Esophagus (tissue), 2 donors: ENCODE data around the gene CDHR4. TPM values are rescaled to one million over a fixed set of nuclear protein-coding genes. Genes with fewer than 3 reads are reported as not detected.
A peak's percentile ranks its signal among the peaks of the same experiment; 100 is the strongest.

Source experiments
- H3K27ac ChIP-seq, 2 donors: one replicate each; pipeline ENCODE4 v1.5.1; 2013; ENCODE audit warnings: low read depth in 2 of 2, mild to moderate bottlenecking in 2 of 2, inconsistent platforms in 1 of 2, low read length in 1 of 2, moderate library complexity in 1 of 2
- H3K27me3 ChIP-seq, 2 donors: one replicate each; pipeline ENCODE4 v1.6.1; 2013; ENCODE audit warnings: low read length in 2 of 2, control low read depth in 1 of 2, mild to moderate bottlenecking in 1 of 2; ENCODE audit not compliant: insufficient read depth in 2 of 2, control insufficient read depth in 1 of 2
- H3K36me3 ChIP-seq, 2 donors: one replicate each; pipeline ENCODE4 v1.6.1; 2013; ENCODE audit warnings: low read length in 1 of 2; ENCODE audit not compliant: control insufficient read depth in 2 of 2, insufficient read depth in 2 of 2
- H3K4me1 ChIP-seq, 2 donors: one replicate each; pipeline ENCODE4 v1.6.1; 2013; ENCODE audit warnings: low read length in 1 of 2; ENCODE audit not compliant: control insufficient read depth in 2 of 2, insufficient read depth in 2 of 2
- H3K4me3 ChIP-seq, 2 donors: one replicate each; pipeline ENCODE4 v1.5.1; 2013; ENCODE audit warnings: low read length in 2 of 2, mild to moderate bottlenecking in 2 of 2, low read depth in 1 of 2, moderate library complexity in 1 of 2
- H3K9me3 ChIP-seq, 2 donors: one replicate each; pipeline ENCODE4 v1.6.1; 2013; ENCODE audit warnings: mild to moderate bottlenecking in 2 of 2, low read depth in 1 of 2, low read length in 1 of 2, moderate library complexity in 1 of 2; ENCODE audit not compliant: control insufficient read depth in 2 of 2, insufficient read depth in 1 of 2
- WGBS, 2 donors: extraction: QIAGEN DNeasy Blood & Tissue Kit; methylation state at CpG; one replicate each; pipeline ENCODE4 v1.1.7; 2013; 5-methylcytosine and 5-hydroxymethylcytosine counted together
- polyA plus RNA-seq, 2 donors: library from polyadenylated mRNA; stranded (reverse); fragments of 200-250 nt; gene quantifications; one replicate each; pipeline ENCODE4 v1.2.3, GENCODE V29; 2013
- donor health status: healthy with polysubstance abuse.
- donor health status: Bipolar disorder and iron deficiency.

CDHR4 gene
- polyA plus RNA-seq, 2 donors = 0.04 TPM; not detected in 1

DNA sequence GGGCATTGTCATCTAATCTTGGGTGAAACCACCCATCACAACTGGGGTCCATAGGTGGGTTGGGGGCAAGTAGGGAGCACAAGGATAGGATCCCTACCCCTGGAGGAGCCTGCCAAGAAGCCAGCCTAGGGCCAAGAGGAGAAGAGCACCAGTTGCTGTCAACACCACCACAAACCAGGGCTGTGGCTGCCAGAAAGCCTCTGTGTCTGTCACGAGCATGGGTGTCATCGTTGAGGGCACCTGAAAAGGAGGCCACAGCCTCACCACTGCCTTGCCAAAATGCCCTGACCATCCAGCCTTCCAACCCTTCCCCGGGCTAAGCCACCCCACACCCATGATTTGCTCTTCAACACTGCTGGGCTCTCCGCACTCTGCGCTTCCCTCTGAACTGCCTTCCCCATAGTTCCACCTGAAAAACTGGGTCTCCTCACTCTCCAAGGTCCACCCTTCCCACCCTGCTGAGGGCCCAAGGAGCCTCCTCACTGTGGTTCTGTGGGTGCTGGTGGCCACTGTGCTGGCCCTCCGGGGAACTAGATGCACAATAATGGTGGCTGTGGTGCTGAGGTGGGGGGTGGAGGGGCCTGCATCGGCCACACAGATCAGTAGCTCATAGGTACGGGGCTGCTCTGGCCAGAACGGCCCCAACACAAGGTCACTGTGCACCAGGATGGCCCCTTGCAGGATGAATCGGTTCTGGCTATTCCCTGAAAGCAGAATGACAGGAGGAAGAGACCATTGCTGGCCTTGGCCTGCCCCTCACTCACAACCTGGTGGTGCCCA lies 7.1 kb downstream of the CDHR4 start:
- H3K27ac ChIP-seq = no peak overlapping the region
- no peaks in the 10 kb centered on the region for H3K27me3 ChIP-seq
- 91% methylated on average over 10 of the region's 10 CpGs for WGBS, 2 donors
- peaks cover 0 to 3% of the 10 kb centered on the region in 2 donors for H3K4me1 ChIP-seq
- no peaks in the 10 kb centered on the region for H3K9me3 ChIP-seq
- H3K4me3 ChIP-seq = no peak overlapping the region
- no peaks in the 10 kb centered on the region for H3K36me3 ChIP-seq

DNA sequence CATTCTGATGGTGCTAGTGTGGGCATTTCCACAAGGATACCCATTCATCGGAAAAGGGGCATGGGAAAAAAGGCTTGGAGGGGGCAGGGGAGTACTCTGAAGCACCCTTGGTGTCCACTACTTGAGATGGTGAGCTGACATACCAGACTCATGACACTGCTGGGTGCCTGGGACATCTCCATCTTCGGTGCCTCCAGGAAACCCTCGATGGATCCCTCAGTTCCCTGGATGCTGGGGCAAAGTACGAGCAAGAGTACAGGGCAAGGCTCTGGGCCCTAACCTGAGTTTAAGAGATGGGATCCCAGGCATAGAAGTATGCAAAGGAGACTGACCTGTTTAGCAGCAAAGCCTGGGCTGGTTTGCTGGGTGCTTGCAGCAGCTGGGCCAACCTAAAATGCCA lies 8.1 kb downstream of the CDHR4 start:
- Histone ChIP-seq H3K4me3 (no peak overlapping the region), H3K27me3 (no peaks in the 10 kb centered on the region)
- 89 to 93% methylated on average over 4 of the region's 4 CpGs for WGBS, 2 donors

DNA sequence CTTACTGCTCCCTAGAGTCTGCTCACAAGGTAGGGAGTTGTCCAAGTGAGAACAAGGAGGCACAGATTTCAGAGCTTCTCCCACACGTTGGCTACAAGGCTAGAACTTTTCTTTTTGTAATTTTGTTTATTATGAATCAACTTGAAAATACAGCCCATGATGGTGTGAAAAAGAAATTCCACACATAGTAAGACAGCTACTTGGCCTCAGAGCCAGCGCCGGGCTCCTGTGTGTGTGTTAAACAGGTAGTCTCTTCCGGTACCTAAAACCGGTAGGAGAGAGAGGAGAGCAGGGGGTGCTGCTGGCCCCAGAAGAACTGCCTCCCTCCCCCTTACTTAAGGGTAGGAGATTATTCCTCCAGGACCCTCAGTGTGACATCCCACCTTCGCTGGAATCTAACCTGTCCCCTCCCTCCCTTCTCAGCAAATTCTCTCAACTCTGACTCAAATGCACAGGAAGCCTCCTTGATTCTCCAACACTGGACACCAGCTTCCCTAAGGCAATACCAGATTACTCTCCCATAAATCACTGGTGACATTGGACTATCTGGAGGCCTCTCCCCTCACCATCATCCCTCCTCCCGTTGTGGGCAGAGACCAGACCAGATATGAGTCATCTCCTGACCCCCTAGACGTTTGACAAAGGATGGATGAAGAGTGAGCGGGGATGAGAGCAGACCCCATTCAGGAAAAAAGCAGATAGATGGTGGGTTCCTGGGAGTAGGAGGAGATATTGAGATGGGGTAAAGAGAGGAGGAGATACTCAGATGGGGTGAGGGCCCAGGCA lies 8.9 kb downstream of the CDHR4 start:
- no peaks in the 10 kb centered on the region for H3K36me3 ChIP-seq
- H3K27me3 ChIP-seq = no peaks in the 10 kb centered on the region
- WGBS, 2 donors = 65 to 66% methylated on average over 9 of the region's 9 CpGs
- peaks cover 0 to 7% of the 10 kb centered on the region in 2 donors for H3K4me1 ChIP-seq
- no peak overlapping the region for H3K27ac ChIP-seq
- no peaks in the 10 kb centered on the region for H3K9me3 ChIP-seq
- no peak overlapping the region for H3K4me3 ChIP-seq

More for the DNA sequence above, 8.1 kb downstream of the CDHR4 start:
- H3K27ac ChIP-seq = no peak overlapping the region
- peaks cover 0 to 7% of the 10 kb centered on the region in 2 donors for H3K4me1 ChIP-seq
- no peaks in the 10 kb centered on the region for H3K36me3 ChIP-seq
- no peaks in the 10 kb centered on the region for H3K9me3 ChIP-seq

DNA sequence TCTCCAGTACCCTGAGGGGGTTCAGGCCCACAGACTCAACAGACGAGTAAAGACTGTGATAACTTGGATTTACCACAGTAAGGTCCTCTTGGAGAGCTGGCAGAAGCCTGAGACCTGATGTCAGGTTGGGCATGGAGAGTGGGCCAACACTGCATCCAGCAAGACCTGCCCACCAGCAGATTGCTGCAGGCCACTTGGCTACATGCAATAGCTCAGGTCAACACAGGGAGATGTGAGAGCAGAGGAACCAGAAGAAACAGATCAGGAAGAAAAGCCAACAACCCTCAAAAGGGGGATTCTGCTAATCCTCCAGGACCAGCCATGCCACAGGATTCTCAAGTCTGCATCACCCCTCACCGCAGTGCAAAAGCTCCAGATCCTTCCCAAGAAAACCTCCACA lies 11.6 kb downstream of the CDHR4 start:
- peaks cover 0 to 7% of the 10 kb centered on the region in 2 donors for H3K4me1 ChIP-seq
- no peak overlapping the region for H3K27ac ChIP-seq
- 93 to 98% methylated on average over 2 of the region's 2 CpGs for WGBS, 2 donors

DNA sequence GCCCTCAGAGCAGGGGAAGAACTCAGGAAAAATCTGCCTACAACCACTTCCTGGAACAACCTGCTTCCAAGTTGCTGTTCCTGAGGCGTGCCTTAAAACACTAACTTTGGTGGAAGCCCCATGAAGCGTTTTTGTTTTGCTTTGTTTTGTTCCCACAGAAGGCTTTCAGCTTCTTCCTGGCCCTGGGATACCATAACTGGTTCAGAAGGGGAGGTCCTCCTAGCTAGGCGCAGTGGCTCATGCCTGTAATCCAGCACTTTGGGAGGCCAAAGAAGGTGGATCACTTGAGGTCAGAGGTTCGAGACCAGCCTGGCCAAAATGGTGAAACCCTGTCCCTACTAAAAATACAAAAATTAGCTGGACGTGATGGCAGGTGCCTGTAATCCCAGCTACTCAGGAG lies 12.1 kb downstream of the CDHR4 start:
- H3K27ac ChIP-seq = peak overlapping the region; percentile 84 to 94
- peaks cover 0 to 7% of the 10 kb centered on the region in 2 donors for H3K4me1 ChIP-seq
- 82 to 85% methylated on average over 5 of the region's 5 CpGs for WGBS, 2 donors
- H3K36me3 ChIP-seq = no peaks in the 10 kb centered on the region
- H3K9me3 ChIP-seq = no peaks in the 10 kb centered on the region
- H3K27me3 ChIP-seq = no peaks in the 10 kb centered on the region
- H3K4me3 ChIP-seq = no peak overlapping the region

More for the DNA sequence above, 11.6 kb downstream of the CDHR4 start:
- no peaks in the 10 kb centered on the region for H3K9me3 ChIP-seq
- H3K36me3 ChIP-seq = no peaks in the 10 kb centered on the region
- no peaks in the 10 kb centered on the region for H3K27me3 ChIP-seq
- H3K4me3 ChIP-seq = no peak overlapping the region

DNA sequence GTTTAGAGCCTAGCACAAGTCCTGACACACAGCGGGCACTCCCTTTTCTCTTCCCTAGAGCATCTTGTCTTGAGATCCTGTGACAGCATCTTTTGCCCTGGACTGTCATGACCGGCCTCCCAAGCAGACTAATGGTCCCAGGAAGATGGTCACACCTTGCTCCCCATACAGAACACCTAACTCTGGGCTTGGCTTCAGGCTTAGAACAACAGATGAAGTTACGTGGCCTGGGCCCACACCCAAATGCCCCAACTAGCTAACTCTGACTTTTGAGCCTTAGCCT lies 12.6 kb downstream of the CDHR4 start:
- 40 to 58% methylated on average over 3 of the region's 3 CpGs for WGBS, 2 donors
- Histone ChIP-seq H3K4me3 (peak overlapping the region in 1 of 2 donors; percentile 23), H3K27me3 (no peaks in the 10 kb centered on the region), H3K27ac (peak overlapping the region; percentile 84 to 94), H3K4me1 (peaks cover 0 to 7% of the 10 kb centered on the region in 2 donors), H3K9me3 (no peaks in the 10 kb centered on the region), H3K36me3 (no peaks in the 10 kb centered on the region)

DNA sequence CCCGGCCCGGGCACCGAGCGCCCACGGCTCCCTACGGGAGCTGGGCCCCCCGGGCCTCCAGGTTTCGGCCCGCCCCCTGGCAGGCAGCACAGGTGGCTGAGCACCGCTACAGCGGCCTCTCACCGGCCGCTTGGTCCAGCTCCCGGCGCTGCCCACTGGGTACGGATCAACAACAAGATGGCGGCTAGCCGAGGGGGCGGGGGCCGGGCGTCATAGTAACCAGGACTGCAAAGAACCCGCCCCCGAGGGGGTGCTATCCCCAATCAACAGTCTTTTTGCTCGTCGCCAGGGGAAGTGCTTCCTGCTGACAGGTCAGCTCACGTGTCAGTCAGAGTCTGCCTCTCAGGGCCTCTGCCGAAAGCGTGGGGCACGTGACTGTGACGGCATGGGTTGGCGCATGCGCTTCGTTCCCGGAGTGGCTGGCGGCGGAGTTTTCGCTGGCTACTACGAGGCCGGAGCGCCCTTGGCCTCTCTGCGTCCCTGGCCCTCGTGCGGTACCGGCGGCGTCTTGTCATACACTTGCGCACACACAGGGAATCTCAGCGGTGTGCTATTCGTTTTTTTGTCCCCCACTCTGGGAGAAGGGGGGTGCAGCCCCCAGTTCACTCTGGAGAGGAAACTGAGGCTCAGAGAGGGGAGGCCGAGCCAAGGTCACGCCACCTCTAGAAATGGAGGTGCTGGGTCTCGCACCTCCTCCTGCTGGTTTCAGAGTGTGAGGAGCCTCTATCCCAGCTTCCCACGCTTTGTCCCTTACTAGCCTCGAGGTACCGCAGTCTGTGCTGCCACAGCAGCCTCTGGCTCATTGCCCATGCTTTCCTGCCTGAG lies 13.1 kb downstream of the CDHR4 start, which contains the start of gene IP6K1:
Gene IP6K1 (minus strand): TSS at position 186 of the 825 bp plus-strand sequence. CDS start 38,502 bp downstream, outside the sequence.
- WGBS, 2 donors = 3% methylated on average over 55 of the region's 55 CpGs
- peaks cover 0 to 4% of the 10 kb centered on the region in 2 donors for H3K4me1 ChIP-seq

DNA sequence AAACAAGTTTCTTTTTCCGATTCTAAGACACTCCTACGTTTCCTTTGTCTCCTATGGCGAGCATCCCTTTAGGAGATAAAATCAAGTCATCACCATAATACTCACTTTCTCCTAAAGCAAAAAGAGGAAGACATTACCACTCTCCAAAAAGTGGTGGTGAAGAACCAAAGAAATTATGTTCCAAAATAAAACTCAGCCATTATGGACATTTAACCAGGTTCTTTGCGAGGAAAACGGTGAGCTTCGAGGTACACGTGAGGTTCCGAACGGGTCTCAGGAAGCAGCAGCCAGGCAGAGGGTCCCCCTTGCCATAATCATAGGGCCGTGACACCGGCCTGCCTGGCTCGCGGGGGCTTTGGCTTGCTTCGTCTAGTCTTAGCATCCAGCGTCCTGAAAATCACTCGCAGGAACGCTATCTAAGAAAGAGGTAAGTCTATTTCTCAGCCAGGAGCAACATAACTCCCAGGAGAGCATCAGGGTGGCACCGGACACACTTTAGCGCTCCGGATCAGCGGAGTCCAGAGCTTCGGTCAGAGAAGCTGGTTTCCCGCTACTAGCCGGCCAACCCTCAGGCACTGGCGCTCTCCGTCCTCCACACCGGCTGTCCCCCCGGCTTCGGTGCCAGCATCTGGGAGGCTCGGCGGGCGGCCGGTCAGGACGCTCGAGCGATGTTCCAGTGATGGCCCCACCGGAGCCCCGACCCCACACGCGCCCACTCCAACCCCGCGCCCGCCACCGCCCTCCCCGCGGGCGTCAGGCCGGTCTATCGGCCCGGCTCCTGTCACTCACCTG lies 13.9 kb downstream of the CDHR4 start:
- Histone ChIP-seq H3K36me3 (peaks cover 0 to 2% of the 10 kb centered on the region in 2 donors), H3K4me3 (peak overlapping the region; percentile 80 to 92), H3K9me3 (no peaks in the 10 kb centered on the region), H3K4me1 (peaks cover 0 to 4% of the 10 kb centered on the region in 2 donors), H3K27ac (peak overlapping the region; percentile 90 to 91), H3K27me3 (no peaks in the 10 kb centered on the region)
- 2% methylated on average over 50 of the region's 50 CpGs for WGBS, 2 donors

More for the DNA sequence above, 13.1 kb downstream of the CDHR4 start, which contains the start of gene IP6K1:
- Histone ChIP-seq H3K4me3 (peak within 1 kb of the TSS; percentile 80 to 92), H3K27me3 (no peaks in the 10 kb centered on the region), H3K36me3 (peaks cover 0 to under 1% of the 10 kb centered on the region in 2 donors), H3K27ac (peak within 1 kb of the TSS; percentile 91 to 94), H3K9me3 (no peaks in the 10 kb centered on the region)
